Stimulated activated naive CD8-positive, alpha-beta T cell treated with anti-CD3 and anti-CD28 coated beads, Interleukin-15, amount 100 ng/mL, for 72 hours (primary cell): Measurements from ENCODE around the gene ABHD5.

Experiments
- ATAC-seq: fragments of 150-1000 bp; cut with Tn5 transposase; 2 replicates; pipeline ENCODE4 v1.10.0; 2021; ENCODE audit warnings: mild to moderate bottlenecking, moderate library complexity
- DNase-seq, 2 donors: peaks; one replicate each; pipeline ENCODE4 v3.0.0; 2021 to 2022
- H3K27ac Mint-ChIP-seq, 2 donors: one replicate each; pipeline ENCODE4 v1.8.0; 2022; ENCODE audit warnings: mild to moderate bottlenecking in 2 of 2, mixed read lengths in 2 of 2, moderate library complexity in 2 of 2
- H3K27me3 Mint-ChIP-seq: one replicate; pipeline ENCODE4 v1.8.0; 2022; ENCODE audit warnings: mixed read lengths
- H3K4me1 Mint-ChIP-seq: one replicate; pipeline ENCODE4 v1.8.0; 2022; ENCODE audit warnings: mild to moderate bottlenecking, mixed read lengths
- H3K4me3 Mint-ChIP-seq, 2 donors: one replicate each; pipeline ENCODE4 v1.8.0; 2022; ENCODE audit warnings: mild to moderate bottlenecking in 2 of 2, mixed read lengths in 2 of 2, moderate library complexity in 1 of 2
- H3K9me3 Mint-ChIP-seq, 2 donors: one replicate each; pipeline ENCODE4 v1.8.0; 2022; ENCODE audit warnings: mixed read lengths in 2 of 2

The ABHD5 gene

GRCh38 chr3:43693594-43693993, 2.9 kb downstream of the ABHD5 start:
- Mint-ChIP-seq H3K4me1 (peaks cover 44% of the 10 kb centered on the region), H3K4me3 (peak overlapping the region in 1 of 2 donors; percentile 53), H3K27me3 (no peaks in the 10 kb centered on the region), H3K9me3 (no peaks in the 10 kb centered on the region), H3K27ac (no peak overlapping the region)
- ATAC-seq (no peak), DNase-seq (no peak)

- Mint-ChIP-seq H3K4me1 (peaks cover 42% of the 10 kb centered on the region), H3K27me3 (no peaks in the 10 kb centered on the region), H3K27ac (no peak overlapping the region), H3K9me3 (no peaks in the 10 kb centered on the region), H3K4me3 (no peak overlapping the region)
- DNase-seq (no peak), ATAC-seq (no peak)
Observed at GRCh38 chr3:43695443-43695842, 4.7 kb downstream of the ABHD5 start.

- H3K9me3 Mint-ChIP-seq = no peaks in the 10 kb centered on the region
- no peak overlapping the region for H3K4me3 Mint-ChIP-seq
- peaks cover 39% of the 10 kb centered on the region for H3K4me1 Mint-ChIP-seq
- ATAC-seq = no peak
- no peak overlapping the region for H3K27ac Mint-ChIP-seq
- no peaks in the 10 kb centered on the region for H3K27me3 Mint-ChIP-seq
- no peak for DNase-seq
Observed at GRCh38 chr3:43695863-43696262, 5.1 kb downstream of the ABHD5 start.

GRCh38 chr3:43696441-43696840, 5.7 kb downstream of the ABHD5 start:
- no peak for ATAC-seq
- H3K9me3 Mint-ChIP-seq = no peaks in the 10 kb centered on the region
- H3K4me1 Mint-ChIP-seq = peaks cover 38% of the 10 kb centered on the region

GRCh38 chr3:43696881-43697280, 6.1 kb downstream of the ABHD5 start:
- H3K4me1 Mint-ChIP-seq = peaks cover 34% of the 10 kb centered on the region
- H3K27me3 Mint-ChIP-seq = no peaks in the 10 kb centered on the region
- DNase-seq = no peak
- no peak for ATAC-seq
- no peak overlapping the region for H3K4me3 Mint-ChIP-seq
- H3K27ac Mint-ChIP-seq = no peak overlapping the region
- H3K9me3 Mint-ChIP-seq = no peaks in the 10 kb centered on the region

More at GRCh38 chr3:43696441-43696840, 5.7 kb downstream of the ABHD5 start:
- DNase-seq = no peak
- Mint-ChIP-seq H3K27ac (peak overlapping the region in 1 of 2 donors; percentile 35), H3K27me3 (no peaks in the 10 kb centered on the region), H3K4me3 (no peak overlapping the region)

- H3K27ac Mint-ChIP-seq = no peak overlapping the region
- no peaks in the 10 kb centered on the region for H3K27me3 Mint-ChIP-seq
- DNase-seq = peak in 1 of 2 donors; percentile 17
- no peak overlapping the region for H3K4me3 Mint-ChIP-seq
- ATAC-seq = peak; percentile 89
- peaks cover 13% of the 10 kb centered on the region for H3K4me1 Mint-ChIP-seq
- no peaks in the 10 kb centered on the region for H3K9me3 Mint-ChIP-seq
Observed at GRCh38 chr3:43699864-43700263, 9.1 kb downstream of the ABHD5 start.

GRCh38 chr3:43704697-43705096, 14.0 kb downstream of the ABHD5 start:
- Mint-ChIP-seq H3K27ac (no peak overlapping the region), H3K4me3 (no peak overlapping the region)

GRCh38 chr3:43706342-43706741, 15.6 kb downstream of the ABHD5 start:
- DNase-seq (no peak), ATAC-seq (no peak)
- Mint-ChIP-seq H3K27me3 (no peaks in the 10 kb centered on the region), H3K27ac (no peak overlapping the region), H3K9me3 (no peaks in the 10 kb centered on the region), H3K4me3 (no peak overlapping the region), H3K4me1 (peaks cover 8% of the 10 kb centered on the region)

More at GRCh38 chr3:43704697-43705096, 14.0 kb downstream of the ABHD5 start:
- no peak for ATAC-seq
- Mint-ChIP-seq H3K9me3 (no peaks in the 10 kb centered on the region), H3K4me1 (peaks cover 8% of the 10 kb centered on the region), H3K27me3 (no peaks in the 10 kb centered on the region)
- no peak for DNase-seq

GRCh38 chr3:43707266-43707665, 16.5 kb downstream of the ABHD5 start:
- H3K9me3 Mint-ChIP-seq = no peaks in the 10 kb centered on the region
- no peak overlapping the region for H3K27ac Mint-ChIP-seq
- no peak overlapping the region for H3K4me3 Mint-ChIP-seq

GRCh38 chr3:43707998-43708397, 17.3 kb downstream of the ABHD5 start:
- no peak overlapping the region for H3K4me3 Mint-ChIP-seq
- no peaks in the 10 kb centered on the region for H3K9me3 Mint-ChIP-seq
- H3K27ac Mint-ChIP-seq = no peak overlapping the region
- DNase-seq (no peak), ATAC-seq (peak; percentile 81)
- H3K27me3 Mint-ChIP-seq = no peaks in the 10 kb centered on the region
- H3K4me1 Mint-ChIP-seq = peaks cover 8% of the 10 kb centered on the region

More at GRCh38 chr3:43707266-43707665, 16.5 kb downstream of the ABHD5 start:
- no peak for ATAC-seq
- Mint-ChIP-seq H3K4me1 (peaks cover 8% of the 10 kb centered on the region), H3K27me3 (no peaks in the 10 kb centered on the region)
- DNase-seq = no peak

GRCh38 chr3:43709022-43709421, 18.3 kb downstream of the ABHD5 start:
- ATAC-seq = no peak
- peaks cover 8% of the 10 kb centered on the region for H3K4me1 Mint-ChIP-seq
- H3K27me3 Mint-ChIP-seq = no peaks in the 10 kb centered on the region
- no peak for DNase-seq
- no peak overlapping the region for H3K4me3 Mint-ChIP-seq
- no peaks in the 10 kb centered on the region for H3K9me3 Mint-ChIP-seq
- no peak overlapping the region for H3K27ac Mint-ChIP-seq

- no peak overlapping the region for H3K4me3 Mint-ChIP-seq
- H3K27ac Mint-ChIP-seq = no peak overlapping the region
- peaks cover 8% of the 10 kb centered on the region for H3K4me1 Mint-ChIP-seq
- no peaks in the 10 kb centered on the region for H3K9me3 Mint-ChIP-seq
- no peak for DNase-seq
- no peak for ATAC-seq
- H3K27me3 Mint-ChIP-seq = no peaks in the 10 kb centered on the region
Observed at GRCh38 chr3:43710607-43711006, 19.9 kb downstream of the ABHD5 start.

- Mint-ChIP-seq H3K4me1 (no peaks in the 10 kb centered on the region), H3K4me3 (no peak overlapping the region), H3K27me3 (no peaks in the 10 kb centered on the region), H3K9me3 (no peaks in the 10 kb centered on the region), H3K27ac (no peak overlapping the region)
- ATAC-seq (no peak), DNase-seq (no peak)
Observed at GRCh38 chr3:43718296-43718695, 27.6 kb downstream of the ABHD5 start.

GRCh38 chr3:43723121-43723734, 32.5 kb downstream of the ABHD5 start:
- no peak for ATAC-seq
- Mint-ChIP-seq H3K4me3 (no peak overlapping the region), H3K4me1 (no peaks in the 10 kb centered on the region), H3K27me3 (no peaks in the 10 kb centered on the region), H3K27ac (no peak overlapping the region), H3K9me3 (no peaks in the 10 kb centered on the region)
- no peak for DNase-seq

- ATAC-seq (no peak), DNase-seq (no peak)
- Mint-ChIP-seq H3K9me3 (no peaks in the 10 kb centered on the region), H3K27me3 (no peaks in the 10 kb centered on the region), H3K4me3 (no peak overlapping the region), H3K4me1 (no peaks in the 10 kb centered on the region), H3K27ac (no peak overlapping the region)
Observed at GRCh38 chr3:43726521-43726920, 35.8 kb downstream of the ABHD5 start.

GRCh38 chr3:43727930-43728329, 37.2 kb downstream of the ABHD5 start:
- no peaks in the 10 kb centered on the region for H3K9me3 Mint-ChIP-seq
- DNase-seq (no peak), ATAC-seq (no peak)
- H3K27ac Mint-ChIP-seq = no peak overlapping the region
- H3K4me1 Mint-ChIP-seq = no peaks in the 10 kb centered on the region
- H3K27me3 Mint-ChIP-seq = no peaks in the 10 kb centered on the region
- H3K4me3 Mint-ChIP-seq = no peak overlapping the region

- Mint-ChIP-seq H3K4me3 (no peak overlapping the region), H3K27ac (no peak overlapping the region), H3K4me1 (no peaks in the 10 kb centered on the region), H3K9me3 (no peaks in the 10 kb centered on the region), H3K27me3 (no peaks in the 10 kb centered on the region)
- no peak for ATAC-seq
- DNase-seq = no peak
Observed at GRCh38 chr3:43728476-43728875, 37.7 kb downstream of the ABHD5 start.
